Right cardiac atrium (tissue), 5 donors: ENCODE measurements around the gene ELK4. TPM values are rescaled to one million over a fixed set of nuclear protein-coding genes. Genes with fewer than 3 reads are reported as not detected.
A peak's percentile ranks its signal among the peaks of the same experiment; 100 is the strongest.

Experiments used
- ATAC-seq, 2 donors: fragments of 200-7000 bp; cut with Tn5 transposase; one replicate each; pipeline versions ENCODE4 v1.8.0 to v1.9.1; 2020; ENCODE audit warnings: moderate library complexity in 2 of 2, mild to moderate bottlenecking in 1 of 2
- DNase-seq, 3 donors: peaks; one replicate each; pipeline ENCODE4 v3.0.0-alpha.2; 2020
- H3K27ac ChIP-seq: one replicate; pipeline ENCODE4 v1.5.1; 2013; ENCODE audit warnings: mild to moderate bottlenecking, low read length, control low read depth, moderate library complexity
- H3K27me3 ChIP-seq: one replicate; pipeline ENCODE4 v1.6.1; 2013; ENCODE audit not compliant: control insufficient read depth, insufficient read depth
- H3K4me1 ChIP-seq: one replicate; pipeline ENCODE4 v1.6.1; 2013; ENCODE audit warnings: low read length; ENCODE audit not compliant: control insufficient read depth, insufficient read depth
- H3K4me3 ChIP-seq: one replicate; pipeline ENCODE4 v1.5.1; 2013; ENCODE audit warnings: low read length, control low read depth
- H3K9me3 ChIP-seq: one replicate; pipeline ENCODE4 v1.6.1; 2013; ENCODE audit warnings: low read length; ENCODE audit not compliant: control insufficient read depth
- WGBS: extraction: QIAGEN DNeasy Blood & Tissue Kit; methylation state at CpG from one replicate; pipeline ENCODE4 v1.1.7; 2013; 5-methylcytosine and 5-hydroxymethylcytosine counted together
- intact Hi-C, 4 donors: fragments of 100-400 bp; cut with DNase I; formaldehyde crosslinking; loops; one replicate each; pipeline versions ENCODE4 v1.11.0 to v1.14.0; 2022 to 2023
- polyA plus RNA-seq: library from polyadenylated mRNA; stranded (reverse); fragments of 200-250 nt; gene quantifications from one replicate; pipeline ENCODE4 v1.2.3, GENCODE V29; 2013
- total RNA-seq, 4 donors: library from RNA; stranded (reverse); fragmentation: NEBNext Ultra II Directional; extraction: Animal tissue kit (Norgen Biotek cat#: 25700); gene quantifications; one replicate each; pipeline ENCODE4 v1.2.1, GENCODE V29; 2021
- donor health status: healthy with polysubstance abuse.
- donor health status: DM: no; HTN: yes; CAD: no.
- donor health status: DM: no; HTN: no; CAD: no.
- donor health status: DM: no; HTN: yes; CAD: no; lungs with severe emphysema.
- donor health status: DM: yes; HTN: yes; CAD: no.

Gene ELK4
- total and polyA plus RNA-seq, 5 donors = 6.3 to 45.0 (median 42.3) TPM

DNA sequence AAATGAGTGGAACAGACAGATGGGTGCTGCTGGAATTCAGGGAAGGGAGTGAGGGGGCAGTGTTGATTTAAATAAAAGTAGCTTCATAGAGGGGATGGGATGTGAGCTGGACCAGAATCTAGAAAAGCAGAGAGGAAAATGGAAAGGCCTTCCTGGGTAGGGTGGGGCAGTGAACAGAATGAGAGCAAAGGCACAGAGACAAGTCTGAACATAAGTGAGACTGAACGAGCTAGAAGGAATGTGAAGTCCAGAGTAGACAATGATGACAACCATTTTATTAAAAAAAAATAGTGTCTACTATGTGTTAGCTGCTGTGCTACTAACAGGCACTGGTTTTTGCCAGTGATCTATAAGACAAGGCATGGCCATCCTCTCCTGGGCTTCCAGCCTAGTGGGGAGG is 36.0 kb downstream of the ELK4 start:
- DNase-seq (no peak), ATAC-seq (no peak)
- Histone ChIP-seq H3K27ac (no peak overlapping the region), H3K9me3 (no peaks in the 10 kb centered on the region), H3K4me1 (peaks cover 13% of the 10 kb centered on the region), H3K27me3 (no peaks in the 10 kb centered on the region), H3K4me3 (no peak overlapping the region)
- intact Hi-C loops = loop anchor here in 2 of 4 donors (5.0 to 10.0 kb wide), 2 partner anchors 36 to 379 kb away; partner anchors contain the start of gene ELK4 (in 1 of the 2)
- WGBS = 77% methylated on average over 1 of the region's 1 CpG

DNA sequence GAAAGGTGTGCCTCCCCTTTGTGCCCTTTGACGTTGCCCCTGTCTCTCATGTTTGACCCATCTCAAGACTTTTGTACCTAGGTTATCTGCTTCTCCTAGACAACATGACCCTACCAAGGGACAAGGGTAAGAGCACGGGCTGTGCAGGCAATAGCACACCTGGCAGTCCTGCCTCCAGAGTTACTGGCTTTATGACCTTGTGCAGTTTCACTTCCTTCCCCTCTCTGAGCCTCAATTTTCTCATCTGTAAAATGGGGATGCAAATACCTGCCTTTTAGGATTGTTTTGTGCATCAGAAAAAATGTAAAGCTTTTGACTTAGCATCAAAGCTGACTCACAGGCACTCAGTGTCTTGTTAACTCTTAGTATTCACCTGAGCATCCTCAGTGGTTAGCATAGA is 36.4 kb downstream of the ELK4 start:
- Histone ChIP-seq H3K9me3 (no peaks in the 10 kb centered on the region), H3K4me1 (peaks cover 13% of the 10 kb centered on the region), H3K27me3 (no peaks in the 10 kb centered on the region), H3K4me3 (no peak overlapping the region), H3K27ac (no peak overlapping the region)
- ATAC-seq (no peak), DNase-seq (no peak)
- intact Hi-C loops = loop anchor here in 2 of 4 donors (5.0 to 10.0 kb wide), 2 partner anchors 37 to 379 kb away; partner anchors contain the start of gene ELK4 (in 1 of the 2)
- whole genome bisulfite sequencing = 71% methylated on average over 2 of the region's 2 CpGs

DNA sequence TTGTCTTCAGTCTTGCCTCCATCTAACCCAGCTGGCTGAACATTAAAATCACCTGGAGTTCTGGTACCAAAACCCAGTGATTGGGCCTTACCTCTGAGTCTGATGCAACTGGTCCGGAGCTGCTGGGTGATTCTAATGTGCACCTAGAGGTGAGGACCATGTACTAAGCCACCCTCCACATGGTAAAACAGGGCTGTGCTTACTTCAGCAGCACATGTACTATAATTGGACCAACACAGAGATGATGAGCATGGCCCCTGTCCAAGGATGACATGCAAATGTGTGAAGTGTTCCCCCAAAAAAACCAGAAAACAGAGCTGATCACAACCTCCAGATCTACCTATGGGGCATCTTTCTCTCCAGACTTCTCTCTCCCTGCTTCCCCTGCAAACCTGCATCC is 37.0 kb downstream of the ELK4 start:
- Histone ChIP-seq H3K4me3 (no peak overlapping the region), H3K27me3 (no peaks in the 10 kb centered on the region), H3K9me3 (no peaks in the 10 kb centered on the region), H3K27ac (no peak overlapping the region), H3K4me1 (peaks cover 7% of the 10 kb centered on the region)
- intact Hi-C loops = loop anchor here (5.0 to 10.0 kb wide), 5 partner anchors 37 to 380 kb away; partner anchors contain the start of gene ELK4 (in 2 of the 4)
- DNase-seq (no peak), ATAC-seq (no peak)
- whole genome bisulfite sequencing = 93% methylated on average over 1 of the region's 1 CpG

DNA sequence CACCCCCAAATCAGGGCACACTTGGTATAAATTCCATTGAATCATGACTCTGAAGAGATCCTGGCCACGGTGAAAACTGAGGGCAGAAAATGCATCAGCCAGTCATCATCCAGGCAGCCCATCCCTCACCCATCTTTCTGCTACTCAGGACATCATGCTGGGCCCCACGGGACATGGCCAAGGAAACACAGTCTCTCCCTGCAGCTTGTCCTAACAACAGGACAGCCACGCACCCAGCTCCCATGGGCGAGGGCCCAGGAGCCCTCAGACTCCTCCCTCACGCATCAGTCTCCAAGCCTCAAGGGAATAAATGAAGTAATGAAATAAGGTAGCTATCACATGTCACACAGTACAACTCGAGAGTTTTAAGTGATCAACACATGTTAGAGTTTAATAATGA is 37.8 kb downstream of the ELK4 start:
- DNase-seq (no peak), ATAC-seq (no peak)
- 47% methylated on average over 6 of the region's 6 CpGs for WGBS
- Histone ChIP-seq H3K9me3 (no peaks in the 10 kb centered on the region), H3K4me3 (no peak overlapping the region), H3K27me3 (no peaks in the 10 kb centered on the region), H3K4me1 (peaks cover 2% of the 10 kb centered on the region), H3K27ac (peak overlapping the region; percentile 5)
- intact Hi-C loops = loop anchor here (5.0 to 10.0 kb wide), 5 partner anchors 38 to 381 kb away; partner anchors contain the start of gene ELK4 (in 1 of the 4)

DNA sequence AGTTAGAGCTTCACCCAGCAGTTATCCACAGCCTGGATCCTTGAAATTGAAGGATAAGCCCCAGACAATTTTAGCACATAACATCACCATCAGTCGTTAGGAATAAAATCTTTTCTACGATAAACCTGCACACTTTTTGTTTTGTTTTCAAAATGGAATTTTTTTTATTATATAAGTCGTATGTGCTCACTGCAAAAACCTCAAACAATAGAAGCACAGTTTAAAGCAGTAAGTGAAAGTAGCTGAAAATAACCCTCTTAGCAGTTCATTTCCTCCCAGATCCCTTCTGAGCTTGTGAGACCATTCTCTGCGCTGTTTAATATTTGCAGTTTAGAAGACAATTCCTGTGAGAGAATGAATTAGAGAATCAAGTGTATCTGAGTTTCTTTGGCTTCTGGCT is 38.3 kb downstream of the ELK4 start:
- Histone ChIP-seq H3K27me3 (no peaks in the 10 kb centered on the region), H3K9me3 (no peaks in the 10 kb centered on the region), H3K4me3 (no peak overlapping the region), H3K27ac (peak overlapping the region; percentile 5), H3K4me1 (no peaks in the 10 kb centered on the region)
- ATAC-seq (no peak), DNase-seq (no peak)
- 39% methylated on average over 4 of the region's 4 CpGs for WGBS
- intact Hi-C loops = loop anchor here (5.0 to 10.0 kb wide), 5 partner anchors 39 to 381 kb away; partner anchors contain the start of gene ELK4 (in 1 of the 4)

DNA sequence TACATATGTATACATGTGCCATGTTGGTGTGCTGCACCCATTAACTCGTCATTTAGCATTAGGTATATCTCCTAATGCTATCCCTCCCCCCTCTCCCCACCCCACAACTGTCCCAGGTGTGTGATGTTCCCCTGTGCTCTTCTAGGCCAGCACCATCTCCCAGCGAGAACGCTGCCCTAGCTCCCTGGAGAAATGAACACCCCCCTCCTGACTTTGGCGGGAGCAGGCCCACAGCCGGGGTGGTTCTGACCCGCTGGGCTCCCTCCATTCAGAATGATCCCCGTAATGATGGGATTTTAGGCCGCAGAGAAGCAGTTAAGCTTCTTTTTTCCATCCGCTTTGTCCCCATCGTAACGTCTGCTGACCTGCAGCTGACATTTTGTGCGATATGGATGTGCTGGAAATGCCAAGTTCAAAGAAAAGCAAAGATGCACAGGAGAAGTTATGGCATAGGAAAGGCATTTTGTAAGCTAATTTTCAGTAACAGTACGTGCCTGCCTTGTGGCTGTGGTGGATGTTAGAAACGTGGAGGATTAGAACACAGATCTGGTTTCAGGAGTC is 39.3 kb downstream of the ELK4 start:
- Histone ChIP-seq H3K4me1 (no peaks in the 10 kb centered on the region), H3K27ac (no peak overlapping the region), H3K4me3 (no peak overlapping the region), H3K27me3 (no peaks in the 10 kb centered on the region), H3K9me3 (no peaks in the 10 kb centered on the region)
- ATAC-seq = no peak
- intact Hi-C loops = loop anchor here (5.0 to 10.0 kb wide), 5 partner anchors 40 to 382 kb away; partner anchors contain the start of gene ELK4 (in 1 of the 4)
- WGBS = 84% methylated on average over 14 of the region's 14 CpGs
- DNase-seq = no peak

DNA sequence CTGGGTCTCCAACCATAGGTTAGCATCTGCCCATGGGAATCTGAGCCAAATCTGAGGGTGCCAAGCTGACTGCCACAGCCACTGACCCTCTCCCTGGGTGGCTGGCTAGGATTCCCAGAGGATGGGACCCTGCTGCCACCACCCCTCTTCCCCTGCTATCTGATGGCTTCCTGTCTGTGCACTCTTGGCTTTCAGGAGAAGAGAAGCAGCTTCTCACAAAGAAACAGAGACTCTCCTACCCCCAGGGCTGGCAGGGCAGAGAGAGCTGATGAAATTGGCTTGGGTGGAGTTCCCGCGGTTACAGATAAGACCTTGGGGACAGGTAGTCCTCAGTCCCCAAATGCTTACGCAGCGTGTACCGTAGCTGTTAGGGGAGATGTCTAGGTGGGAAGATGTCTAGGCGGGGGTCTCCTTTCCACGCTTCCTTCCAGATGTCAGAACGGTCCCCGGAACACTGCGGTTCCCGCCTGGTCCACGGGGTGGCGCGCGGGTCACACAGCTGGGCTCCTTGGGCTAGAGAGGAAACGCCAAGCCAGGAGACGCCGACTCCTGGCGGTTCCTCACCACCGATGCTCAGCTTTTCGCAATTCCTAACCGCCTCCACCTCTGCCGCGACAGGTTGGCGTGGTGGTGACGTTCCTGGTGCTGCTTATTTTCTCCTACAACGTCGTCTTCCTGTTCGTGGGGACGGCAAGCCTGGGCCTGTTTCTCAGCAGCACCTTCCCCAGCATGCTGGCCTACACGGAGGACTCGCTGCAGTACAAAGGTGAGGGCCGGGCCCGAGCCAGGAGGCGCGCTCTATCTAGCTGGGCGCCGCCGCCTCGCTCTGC is 40.1 kb downstream of the ELK4 start:
- Histone ChIP-seq H3K9me3 (no peaks in the 10 kb centered on the region), H3K27ac (no peak overlapping the region), H3K4me3 (peak overlapping the region; percentile 15), H3K4me1 (no peaks in the 10 kb centered on the region), H3K27me3 (no peaks in the 10 kb centered on the region)
- DNase-seq = peak; percentile 80 to 95 (median 94)
- intact Hi-C loops = loop anchor here (2.0 to 10.0 kb wide), 6 partner anchors 41 to 383 kb away; partner anchors contain the start of gene ELK4 (in 1 of the 4)
- ATAC-seq = peak; percentile 90 to 92
- WGBS = 2% methylated on average over 40 of the region's 40 CpGs

DNA sequence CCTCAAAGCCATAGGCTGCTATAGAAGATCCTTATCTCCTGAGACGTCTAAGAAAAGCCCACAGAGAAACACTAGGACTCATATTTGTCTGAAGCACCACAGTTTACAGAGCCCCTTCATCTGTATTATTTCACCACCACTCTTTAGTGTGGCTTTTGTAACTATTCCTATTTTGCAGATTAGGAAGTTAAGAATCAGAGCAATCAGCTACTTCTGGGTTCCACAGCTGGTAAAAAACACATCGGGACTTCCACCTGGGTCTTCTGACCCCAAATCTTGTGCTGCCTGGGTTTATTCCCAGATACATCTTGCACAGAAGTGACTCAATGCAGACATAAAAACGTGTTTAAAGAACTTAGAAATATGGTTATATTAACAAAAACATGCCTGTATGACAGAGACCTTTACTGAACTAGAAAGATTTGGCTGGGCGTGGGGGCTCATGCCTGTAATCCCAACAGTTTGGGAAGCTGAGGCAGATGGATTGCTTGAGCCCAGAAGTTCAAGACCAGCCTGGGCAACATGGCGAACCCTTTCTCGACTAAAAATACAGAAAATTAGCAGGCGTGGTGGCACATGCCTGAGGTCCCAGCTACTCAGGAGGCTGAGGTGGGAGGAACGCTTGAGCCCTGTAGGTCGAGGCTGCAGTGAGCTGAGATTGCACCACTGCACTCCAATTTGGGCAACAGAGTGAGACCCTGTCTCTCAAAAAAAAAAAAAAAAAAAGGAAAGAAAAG is 40.9 kb downstream of the ELK4 start:
- no peaks in the 10 kb centered on the region for H3K9me3 ChIP-seq
- intact Hi-C loops = loop anchor here (2.0 to 10.0 kb wide), 6 partner anchors 41 to 384 kb away; partner anchors contain the start of gene ELK4 (in 1 of the 4)
- no peak overlapping the region for H3K4me3 ChIP-seq
- H3K27ac ChIP-seq = no peak overlapping the region
- no peaks in the 10 kb centered on the region for H3K4me1 ChIP-seq
- no peak for ATAC-seq
- 68% methylated on average over 9 of the region's 9 CpGs for WGBS
- no peak for DNase-seq
- no peaks in the 10 kb centered on the region for H3K27me3 ChIP-seq

DNA sequence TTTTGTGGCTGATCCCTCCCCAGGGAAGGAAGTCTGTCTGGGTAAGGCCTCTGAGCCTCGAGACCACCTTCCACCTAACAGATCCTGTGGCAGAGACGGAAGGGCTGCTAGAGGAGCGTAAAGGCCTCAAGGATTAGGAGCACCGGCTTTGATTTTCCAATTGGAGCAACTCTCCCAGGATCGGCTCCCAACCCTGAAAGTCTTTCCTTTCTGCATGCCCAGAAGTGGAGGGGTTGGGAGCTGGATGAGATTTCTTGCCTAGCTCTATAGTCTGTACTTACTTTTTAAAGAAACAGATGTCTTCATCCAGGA is 41.4 kb downstream of the ELK4 start:
- DNase-seq = no peak
- Histone ChIP-seq H3K27me3 (no peaks in the 10 kb centered on the region), H3K27ac (no peak overlapping the region), H3K4me3 (no peak overlapping the region), H3K9me3 (no peaks in the 10 kb centered on the region), H3K4me1 (no peaks in the 10 kb centered on the region)
- intact Hi-C loops = loop anchor here (2.0 to 10.0 kb wide), 6 partner anchors 42 to 384 kb away; partner anchors contain the start of gene ELK4 (in 1 of the 4)
- ATAC-seq = no peak
- WGBS = 66% methylated on average over 5 of the region's 5 CpGs

DNA sequence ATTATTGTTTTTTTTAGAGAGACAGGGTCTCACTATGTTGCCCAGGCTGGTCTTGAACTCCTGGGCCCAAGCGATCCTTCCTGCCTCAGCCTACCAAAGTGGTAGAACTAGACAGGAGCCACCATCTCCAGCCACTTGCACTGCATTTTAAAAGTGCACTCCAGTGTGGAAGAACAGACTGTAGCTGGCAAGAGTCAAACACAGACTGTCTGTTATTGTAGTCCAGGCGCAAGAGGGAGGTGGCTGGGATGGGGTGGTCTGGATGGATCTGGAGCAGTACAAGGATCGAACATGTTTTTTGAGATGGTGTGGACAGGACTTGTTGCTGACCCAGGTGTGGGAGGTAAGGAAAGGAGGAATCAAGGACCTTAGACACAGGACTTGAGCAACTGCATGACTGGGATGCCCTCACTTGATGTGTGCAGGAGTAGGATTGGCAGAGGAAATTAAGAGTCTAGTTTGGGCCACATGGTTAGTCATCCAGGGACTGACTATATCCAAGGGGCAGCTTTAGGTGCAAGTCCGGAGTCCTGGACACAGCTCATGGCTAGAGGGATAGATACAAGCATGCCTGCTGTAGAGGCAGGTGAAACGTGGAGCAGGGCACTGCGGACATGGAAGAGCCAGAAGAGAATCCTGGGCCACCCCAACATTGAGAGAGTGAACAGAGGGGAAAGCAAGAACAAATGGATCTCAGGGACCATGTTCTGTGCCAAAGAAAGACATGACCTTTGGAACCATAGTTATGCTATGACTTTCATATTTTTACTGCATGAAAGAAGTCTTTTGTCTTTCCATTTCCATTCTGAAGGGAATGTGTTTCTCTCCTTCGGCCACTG is 42.0 kb downstream of the ELK4 start:
- intact Hi-C loops = loop anchor here (2.0 to 10.0 kb wide), 7 partner anchors 42 to 385 kb away; partner anchors contain the start of gene ELK4 (in 1 of the 4)
- ATAC-seq = no peak

More for the DNA sequence above, 42.0 kb downstream of the ELK4 start:
- no peak for DNase-seq
- 81% methylated on average over 7 of the region's 7 CpGs for WGBS
- H3K27me3 ChIP-seq = no peaks in the 10 kb centered on the region
- H3K27ac ChIP-seq = no peak overlapping the region
- H3K4me3 ChIP-seq = no peak overlapping the region
- no peaks in the 10 kb centered on the region for H3K4me1 ChIP-seq
- H3K9me3 ChIP-seq = no peaks in the 10 kb centered on the region
